H1 (cell line): ENCODE measurements around the gene SELENOO. TPM values are rescaled to one million over a fixed set of nuclear protein-coding genes. Genes with fewer than 3 reads are reported as not detected.

Experiments used
- BCL11A ChIP-seq, 2 experiments: IDR thresholded peaks; one replicate each; pipeline ENCODE4 v1.6.1; 2011; ENCODE audit warnings: low read depth in 2 of 2, low read length in 2 of 2, mild to moderate bottlenecking in 2 of 2
- CHD1 ChIP-seq: IDR thresholded peaks from 2 replicates; pipeline ENCODE4 v1.6.1; 2012; ENCODE audit warnings: low read depth, low read length, improper control_type of control experiment
- FOSL1 ChIP-seq: IDR thresholded peaks from 2 replicates; pipeline ENCODE4 v1.6.1; 2011; ENCODE audit warnings: mild to moderate bottlenecking, low read depth, low read length, moderate library complexity; ENCODE audit not compliant: insufficient read depth
- GABPA ChIP-seq: IDR thresholded peaks from 2 replicates; pipeline ENCODE4 v1.6.1; 2011; ENCODE audit warnings: mild to moderate bottlenecking, low read length, moderate library complexity, borderline replicate concordance; ENCODE audit not compliant: insufficient read depth
- JUN ChIP-seq: IDR thresholded peaks from 2 replicates; pipeline ENCODE4 v1.6.1; 2011; ENCODE audit warnings: low read depth, mild to moderate bottlenecking, improper control_type of control experiment, low read length
- PHF8 ChIP-seq: fragments of 200-600 bp; sonication (generic); conservative IDR thresholded peaks from 2 replicates; pipeline ENCODE4 v1.7.1; 2012; ENCODE audit warnings: low read depth, mild to moderate bottlenecking, inconsistent platforms, low read length, moderate library complexity
- POLR2A ChIP-seq, 2 experiments: IDR thresholded peaks; 1 replicate in 1 of 2; 2 replicates in 1 of 2; pipeline ENCODE4 v1.6.1; 2011; ENCODE audit warnings: low read depth in 2 of 2, low read length in 2 of 2, mild to moderate bottlenecking in 2 of 2; ENCODE audit errors: control extremely low read depth in 1 of 2
- SIX5 ChIP-seq: IDR thresholded peaks from 2 replicates; pipeline ENCODE4 v1.6.1; 2011; ENCODE audit warnings: mild to moderate bottlenecking, low read depth, low read length
- polyA plus RNA-seq, 7 experiments: library from polyadenylated mRNA; depleted of rRNA in 3 of 7; stranded (reverse) in 5 of 7; unstranded in 2 of 7; fragments of >200 nt in 5 of 7; fragments of 200-250 nt in 2 of 7; gene quantifications; 1 replicate in 5 of 7; 2 replicates in 1 of 7; 4 replicates in 1 of 7; pipeline versions ENCODE4 v1.2.1 to v1.2.3, GENCODE V29; 2011 to 2013; ENCODE audit warnings: missing spikeins in 2 of 7, mixed read lengths in 2 of 7
- total RNA-seq: library from RNA; stranded (reverse); fragmentation: NEBNext Ultra II Directional; extraction: Animal tissue kit (Norgen Biotek cat#: 25700); gene quantifications from 2 replicates; pipeline ENCODE4 v1.2.1, GENCODE V29; 2021

SELENOO gene
- total and polyA plus RNA-seq, 2 of the 8 experiments (the other 6 are each of a cell fraction or from before 2014, with no cell fraction given), result 18.6 to 25.1 TPM

- no peak for TF ChIP-seq SIX5
- no peak for TF ChIP-seq GABPA
- no peak for TF ChIP-seq JUN
- no peak for TF ChIP-seq CHD1
- no peak for TF ChIP-seq FOSL1
- TF ChIP-seq PHF8, result no peak
- no peak for TF ChIP-seq POLR2A (IDR thresholded peaks at IDR 0.05; ENCODE audit: control extremely low read depth in 1 of 2, low read depth in 2 of 2, low read length in 2 of 2)
- TF ChIP-seq BCL11A (IDR thresholded peaks at IDR 0.05; ENCODE audit: low read depth in 2 of 2, low read length in 2 of 2), result no peak
- TF ChIP-seq, all 59 proteins: peak for 0
These were observed 58.5 kb downstream of the SELENOO start (continued) for GRCh38 chr22:50259302-50259701.
